ENCODE data around the gene DNASE2. TPM values are rescaled to one million over a fixed set of nuclear protein-coding genes. Genes with fewer than 3 reads are reported as not detected.

Gene DNASE2
- total RNA-seq, 2 experiments from 2014 or later = 26.1 to 27.4 TPM

DNA sequence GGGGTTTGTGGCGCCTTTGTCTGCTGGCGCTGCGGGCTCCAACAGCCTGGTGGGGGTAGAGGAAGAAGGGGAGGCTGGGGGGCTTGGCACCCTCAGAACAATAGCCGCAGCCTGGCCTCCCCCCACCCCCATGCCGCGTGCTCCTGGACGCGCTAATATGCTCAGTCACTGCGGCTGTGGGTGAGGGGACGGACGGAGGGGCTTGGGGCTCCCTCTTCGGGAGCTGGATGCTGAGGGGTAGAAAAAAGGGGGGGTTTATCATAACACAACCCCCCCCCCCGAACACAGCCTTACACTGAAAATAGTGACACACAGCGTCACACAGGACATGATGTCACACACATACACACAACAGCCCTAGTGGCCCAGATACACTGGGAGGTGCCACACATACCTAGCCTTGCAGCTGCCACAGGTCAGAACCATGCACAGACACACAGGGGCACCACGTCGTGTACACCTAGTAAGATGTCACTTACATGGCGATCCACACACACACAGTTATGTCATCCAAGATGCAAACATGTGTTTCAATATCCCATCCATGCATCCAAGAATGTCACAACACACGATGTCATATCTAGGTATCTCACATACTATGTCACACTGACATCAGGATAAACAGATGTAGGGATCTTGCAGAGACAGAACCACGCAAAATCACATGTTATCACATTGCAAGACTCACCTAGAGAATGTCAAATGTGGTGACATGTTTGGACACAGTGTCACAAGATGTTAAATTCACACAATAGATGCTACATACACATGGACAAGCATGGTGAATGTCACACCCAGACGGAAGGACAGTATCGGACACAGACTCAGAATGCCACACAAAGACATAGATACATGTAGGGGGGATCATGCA, 42.1 kb downstream of the DNASE2 start:
- DNase-seq (peak; percentile 50), ATAC-seq (no peak)
- Mint-ChIP-seq H3K27me3 (ENCODE audit: low read depth) (peaks cover 72% of the 10 kb centered on the region), H3K9me3 (ENCODE audit: insufficient read depth) (no peaks in the 10 kb centered on the region), H3K4me1 (ENCODE audit: low read depth) (peaks cover 26% of the 10 kb centered on the region), H3K36me3 (ENCODE audit: low read depth) (no peaks in the 10 kb centered on the region), H3K4me3 (peak overlapping the region; percentile 4), H3K27ac (no peak overlapping the region)
- ChIA-PET POLR2A (no interaction called here), CTCF (interaction anchor here (0.9 kb wide), 1 partner anchor 31 kb away, joined by 3 read pairs; no protein-coding TSS in a partner anchor)

DNA sequence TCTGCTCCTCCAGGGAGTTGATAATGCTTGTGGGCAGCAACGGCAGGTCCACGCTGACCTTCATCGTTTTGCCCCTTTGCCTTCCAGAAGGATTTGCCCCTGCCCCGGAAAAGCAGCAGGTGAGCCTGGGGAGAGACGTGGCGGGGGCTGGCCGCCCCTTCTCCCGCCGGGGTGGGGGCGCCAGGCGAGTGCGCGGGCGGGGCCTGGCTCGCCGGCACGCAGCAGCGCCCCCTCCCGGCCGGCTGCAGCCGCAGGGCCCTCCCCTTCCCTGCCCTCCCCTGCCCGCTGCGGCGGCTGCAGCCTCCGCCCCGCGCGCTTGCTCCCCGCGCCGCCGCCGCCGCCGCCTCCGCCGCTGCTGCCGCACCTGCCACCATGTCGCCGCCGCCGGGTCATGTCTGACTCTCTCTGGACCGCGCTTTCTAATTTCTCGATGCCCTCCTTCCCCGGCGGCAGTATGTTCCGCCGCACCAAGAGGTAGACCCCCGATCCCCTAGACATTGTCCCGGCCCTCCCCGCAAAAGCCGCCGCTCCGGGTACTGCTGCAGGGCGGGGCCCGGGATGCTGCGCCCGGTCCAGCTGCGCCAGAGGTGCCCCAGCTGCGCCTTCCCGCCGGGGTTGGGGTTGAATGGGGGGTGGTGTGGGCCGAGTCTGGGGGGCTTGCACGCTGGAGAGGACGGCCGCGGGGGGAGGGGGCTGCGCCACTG, 42.9 kb downstream of the DNASE2 start, which contains the start of gene MAST1:
MAST1 (plus strand) TSS at position 334 of the 704 bp plus-strand sequence; CDS start at position 392, 58 bp downstream.
- ChIA-PET CTCF (interaction anchor here (0.9 kb wide), 1 partner anchor 32 kb away, joined by 3 read pairs; no protein-coding TSS in a partner anchor), POLR2A (interaction anchor here (1.4 kb wide), 1 partner anchor 32 kb away, joined by 3 read pairs; the partner anchor contains the start of gene RNASEH2A)
- Mint-ChIP-seq H3K27me3 (ENCODE audit: low read depth) (peaks cover 74% of the 10 kb centered on the region), H3K4me3 (peak within 1 kb of the TSS; percentile 26), H3K36me3 (ENCODE audit: low read depth) (no peaks in the 10 kb centered on the region), H3K9me3 (ENCODE audit: insufficient read depth) (no peaks in the 10 kb centered on the region), H3K4me1 (ENCODE audit: low read depth) (peaks cover 27% of the 10 kb centered on the region), H3K27ac (no peak within 1 kb of the TSS)
- ATAC-seq (peak; percentile 65), DNase-seq (peak; percentile 64)

DNA sequence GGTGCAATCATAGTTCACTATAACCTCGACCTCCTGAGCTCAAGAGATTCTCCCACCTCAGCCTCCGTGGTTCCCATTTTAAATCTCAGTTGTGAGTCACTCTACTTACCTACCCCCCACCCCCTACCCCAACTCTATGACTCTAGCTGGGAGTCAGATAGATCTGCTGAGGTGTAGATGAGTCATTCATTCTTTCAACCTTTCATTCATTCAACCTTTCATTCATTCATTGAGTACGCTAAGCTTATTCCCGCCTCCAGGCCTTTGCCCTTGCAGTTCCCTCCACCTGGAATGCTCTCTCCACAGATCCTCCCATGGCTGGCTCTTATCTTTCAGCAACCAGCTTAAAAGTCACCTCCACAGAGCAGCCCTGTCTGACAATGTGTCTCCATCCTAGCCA, 44.0 kb downstream of the DNASE2 start:
- Mint-ChIP-seq H3K9me3 (ENCODE audit: insufficient read depth) (no peaks in the 10 kb centered on the region), H3K27me3 (ENCODE audit: low read depth) (peaks cover 75% of the 10 kb centered on the region), H3K27ac (no peak overlapping the region), H3K4me3 (no peak overlapping the region), H3K4me1 (ENCODE audit: low read depth) (peaks cover 34% of the 10 kb centered on the region), H3K36me3 (ENCODE audit: low read depth) (no peaks in the 10 kb centered on the region)
- POLR2A ChIA-PET = interaction anchor here (1.4 kb wide), 1 partner anchor 31 kb away, joined by 3 read pairs; the partner anchor contains the start of gene RNASEH2A
- DNase-seq (no peak), ATAC-seq (no peak)
- CTCF ChIA-PET = interaction anchor here (0.7 to 1.4 kb wide), 4 partner anchors 10 to 77 kb away, joined by 3 to 15 read pairs (median 3); partner anchors contain the start of gene THSD8

GRCh38 chr19:12836529-12836863, 44.8 kb downstream of the DNASE2 start:
- Mint-ChIP-seq H3K36me3 (ENCODE audit: low read depth) (no peaks in the 10 kb centered on the region), H3K27ac (no peak overlapping the region), H3K9me3 (ENCODE audit: insufficient read depth) (no peaks in the 10 kb centered on the region), H3K4me1 (ENCODE audit: low read depth) (peaks cover 33% of the 10 kb centered on the region), H3K4me3 (no peak overlapping the region), H3K27me3 (ENCODE audit: low read depth) (peaks cover 75% of the 10 kb centered on the region)
- ChIA-PET CTCF (interaction anchor here (1.0 to 1.4 kb wide), 2 partner anchors 11 to 34 kb away, joined by 3 to 15 read pairs; partner anchors contain the start of gene THSD8), POLR2A (no interaction called here)
- ATAC-seq (no peak), DNase-seq (no peak)

GRCh38 chr19:12834976-12835757, 46.1 kb downstream of the DNASE2 start:
- ATAC-seq (no peak), DNase-seq (peak; percentile 49)
- POLR2A ChIA-PET = interaction anchor here (0.9 kb wide), 1 partner anchor 37 kb away, joined by 3 read pairs; no protein-coding TSS in a partner anchor

GRCh38 chr19:12834566-12834943, 46.7 kb downstream of the DNASE2 start, which contains the start of gene RTBDN:
TSS of gene RTBDN (minus strand) at chr19:12834579. CDS start at chr19:12829979, 4,600 bp downstream.
- POLR2A ChIA-PET = interaction anchor here (0.9 kb wide), 2 partner anchors 36 to 124 kb away, joined by 3 read pairs; no protein-coding TSS in a partner anchor
- Mint-ChIP-seq H3K4me3 (no peak within 1 kb of the TSS), H3K9me3 (ENCODE audit: insufficient read depth) (no peaks in the 10 kb centered on the region), H3K27me3 (ENCODE audit: low read depth) (peaks cover 72% of the 10 kb centered on the region), H3K27ac (no peak within 1 kb of the TSS), H3K36me3 (ENCODE audit: low read depth) (no peaks in the 10 kb centered on the region), H3K4me1 (ENCODE audit: low read depth) (peaks cover 18% of the 10 kb centered on the region)
- CTCF ChIA-PET = interaction anchor here (0.7 to 1.3 kb wide), 6 partner anchors 9 to 224 kb away, joined by 3 to 5 read pairs (median 3); partner anchors contain the start of genes ZNF490 and ZNF791
- DNase-seq (no peak), ATAC-seq (no peak)

More at GRCh38 chr19:12834976-12835757, 46.1 kb downstream of the DNASE2 start:
- Mint-ChIP-seq H3K36me3 (ENCODE audit: low read depth) (no peaks in the 10 kb centered on the region), H3K9me3 (ENCODE audit: insufficient read depth) (no peaks in the 10 kb centered on the region), H3K4me3 (no peak overlapping the region), H3K27me3 (ENCODE audit: low read depth) (peaks cover 72% of the 10 kb centered on the region), H3K27ac (no peak overlapping the region), H3K4me1 (ENCODE audit: low read depth) (peaks cover 19% of the 10 kb centered on the region)
- CTCF ChIA-PET = interaction anchor here (0.9 to 1.3 kb wide), 4 partner anchors 10 to 39 kb away, joined by 3 to 5 read pairs (median 3); no protein-coding TSS in a partner anchor

GRCh38 chr19:12833738-12834565, 47.3 kb downstream of the DNASE2 start:
- H3K36me3 Mint-ChIP-seq (ENCODE audit: low read depth) = no peaks in the 10 kb centered on the region
- ATAC-seq = no peak
- DNase-seq = peak; percentile 48
- ChIA-PET POLR2A (interaction anchor here (0.9 kb wide), 2 partner anchors 36 to 124 kb away, joined by 3 read pairs; no protein-coding TSS in a partner anchor), CTCF (interaction anchor here (0.7 to 1.3 kb wide), 6 partner anchors 9 to 223 kb away, joined by 3 to 5 read pairs (median 3); partner anchors contain the start of genes ZNF490 and ZNF791)
- no peak overlapping the region for H3K4me3 Mint-ChIP-seq
- no peak overlapping the region for H3K27ac Mint-ChIP-seq
- no peaks in the 10 kb centered on the region for H3K9me3 Mint-ChIP-seq (ENCODE audit: insufficient read depth)
- H3K4me1 Mint-ChIP-seq (ENCODE audit: low read depth) = peaks cover 15% of the 10 kb centered on the region
- H3K27me3 Mint-ChIP-seq (ENCODE audit: low read depth) = peaks cover 68% of the 10 kb centered on the region

DNA sequence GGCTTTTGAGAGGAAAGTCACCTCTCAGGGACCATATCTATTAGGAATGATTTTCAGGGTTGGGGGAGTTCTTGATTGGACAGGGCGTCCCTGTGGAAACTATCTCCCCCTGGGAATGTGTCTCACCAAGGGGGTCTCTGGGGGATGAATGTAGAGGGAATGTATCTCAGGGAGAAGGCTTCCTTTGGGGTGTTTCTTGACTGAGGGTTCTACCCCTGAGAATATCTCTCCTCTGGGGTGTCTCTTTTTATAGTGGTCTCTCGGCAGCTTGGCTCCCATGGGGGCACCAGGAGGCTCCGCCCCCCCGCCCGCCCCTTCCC, 47.9 kb downstream of the DNASE2 start:
- Mint-ChIP-seq H3K4me1 (ENCODE audit: low read depth) (peaks cover 13% of the 10 kb centered on the region), H3K27ac (no peak overlapping the region), H3K27me3 (ENCODE audit: low read depth) (peaks cover 70% of the 10 kb centered on the region), H3K9me3 (ENCODE audit: insufficient read depth) (no peaks in the 10 kb centered on the region), H3K36me3 (ENCODE audit: low read depth) (no peaks in the 10 kb centered on the region), H3K4me3 (peak overlapping the region; percentile 16)
- DNase-seq = no peak
- ATAC-seq = no peak
- CTCF ChIA-PET = no interaction called here
- POLR2A ChIA-PET = no interaction called here

DNA sequence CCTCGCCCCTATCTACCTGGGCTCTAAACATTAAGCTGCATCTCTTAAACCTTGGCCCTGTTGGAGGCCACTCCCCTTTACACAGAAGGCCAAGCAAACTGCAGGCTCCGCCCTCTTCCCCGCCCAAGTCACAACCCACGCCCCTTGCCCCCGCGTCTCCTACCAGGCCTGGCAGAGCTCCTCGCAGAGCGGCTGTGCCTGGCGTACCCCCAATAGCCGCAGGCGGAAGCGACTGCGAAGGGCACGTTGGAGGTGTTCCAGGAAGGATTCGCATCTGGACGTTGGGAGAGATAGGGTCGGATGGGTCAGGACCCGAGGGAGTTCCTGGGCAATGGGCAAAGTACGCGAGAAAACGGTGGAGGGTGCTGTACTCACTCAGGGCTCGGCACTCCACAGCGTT, 52.8 kb downstream of the DNASE2 start:
- Mint-ChIP-seq H3K27ac (no peak overlapping the region), H3K27me3 (ENCODE audit: low read depth) (peaks cover 49% of the 10 kb centered on the region), H3K4me1 (ENCODE audit: low read depth) (peaks cover 17% of the 10 kb centered on the region), H3K4me3 (no peak overlapping the region), H3K9me3 (ENCODE audit: insufficient read depth) (no peaks in the 10 kb centered on the region), H3K36me3 (ENCODE audit: low read depth) (no peaks in the 10 kb centered on the region)
- DNase-seq (peak; percentile 61), ATAC-seq (peak; percentile 64)
- POLR2A ChIA-PET = interaction anchor here (0.6 kb wide), 1 partner anchor 1693 kb away, joined by 5 read pairs; no protein-coding TSS in a partner anchor
- CTCF ChIA-PET = interaction anchor here (1.0 to 1.8 kb wide), 3 partner anchors 19 to 137 kb away, joined by 4 to 10 read pairs (median 4); no protein-coding TSS in a partner anchor

Data from activated CD8-positive, alpha-beta T cell treated with anti-CD3 and anti-CD28 coated beads, Interleukin-2, amount 10 ng/mL, durations not matched to agents 7 days and 5 days (primary cell).